Activated T-helper 1 cell treated with anti-CD3 and anti-CD28 coated beads, Interleukin-12 subunit alpha, Interleukin-12 subunit beta, Interleukin-2, Interleukin-4 antibody, amounts not matched to agents 30 ng/mL and 10 ng/mL and 1 ng/mL, durations not matched to agents 14 hours and 24 hours and 36 hours (primary cell): Measurements from ENCODE around the gene SNCB. TPM values are rescaled to one million over a fixed set of nuclear protein-coding genes. Genes with fewer than 3 reads are reported as not detected.

ENCODE experiments used
- DNase-seq: peaks from one replicate; pipeline ENCODE4 v3.0.0; 2021; ENCODE audit warnings: low spot score
- H3K27ac Mint-ChIP-seq: one replicate; pipeline ENCODE4 v1.8.0; 2021; ENCODE audit warnings: mild to moderate bottlenecking, mixed read lengths
- H3K27me3 Mint-ChIP-seq: one replicate; pipeline ENCODE4 v1.8.0; 2022; ENCODE audit warnings: mild to moderate bottlenecking, moderate library complexity, mixed read lengths; ENCODE audit not compliant: insufficient read depth
- H3K36me3 Mint-ChIP-seq: one replicate; pipeline ENCODE4 v1.8.0; 2021; ENCODE audit warnings: low read depth, mixed read lengths
- H3K4me1 Mint-ChIP-seq: one replicate; pipeline ENCODE4 v1.8.0; 2021; ENCODE audit warnings: low read depth, mixed read lengths
- H3K4me3 Mint-ChIP-seq: one replicate; pipeline ENCODE4 v1.8.0; 2021; ENCODE audit warnings: mild to moderate bottlenecking, moderate library complexity, mixed read lengths
- H3K9me3 Mint-ChIP-seq: one replicate; pipeline ENCODE4 v1.8.0; 2021; ENCODE audit warnings: mixed read lengths
- intact Hi-C: fragments of 100-400 bp; cut with micrococcal nuclease; formaldehyde crosslinking; loops from one replicate; pipeline ENCODE4 v1.15.1; 2024
- total RNA-seq: library from RNA; stranded (reverse); gene quantifications from 2 replicates; pipeline ENCODE4 v1.2.3, GENCODE V29; 2022

Gene SNCB
- total RNA-seq, 1 donor from 2014 or later, result not detected

- no peak for DNase-seq
- Mint-ChIP-seq H3K4me3 (peak overlapping the region; percentile 88), H3K27ac (peak overlapping the region; percentile 93), H3K4me1 (peaks cover 38% of the 10 kb centered on the region), H3K27me3 (no peaks in the 10 kb centered on the region), H3K9me3 (no peaks in the 10 kb centered on the region), H3K36me3 (peaks cover 13% of the 10 kb centered on the region)
- intact Hi-C loops, result loop anchor here (2.0 to 5.0 kb wide), 5 partner anchors 71 to 1506 kb away; partner anchors contain the start of genes CLTB, NHP2 and UIMC1
Observed at GRCh38 chr5:176646049-176646706, 15.8 kb upstream of the SNCB start.

GRCh38 chr5:176644878-176645670 is 14.7 kb upstream of the SNCB start:
- H3K4me3 Mint-ChIP-seq, result peak overlapping the region; percentile 5
- H3K9me3 Mint-ChIP-seq, result no peaks in the 10 kb centered on the region
- no peaks in the 10 kb centered on the region for H3K27me3 Mint-ChIP-seq
- peaks cover 8% of the 10 kb centered on the region for H3K36me3 Mint-ChIP-seq
- peaks cover 29% of the 10 kb centered on the region for H3K4me1 Mint-ChIP-seq
- no peak for DNase-seq
- no peak overlapping the region for H3K27ac Mint-ChIP-seq
- intact Hi-C loops, result loop anchor here (5.0 kb wide), 2 partner anchors 228 to 1507 kb away; partner anchors contain the start of genes CLTB and NHP2

GRCh38 chr5:176644294-176644693 is 14.0 kb upstream of the SNCB start:
- Mint-ChIP-seq H3K27me3 (no peaks in the 10 kb centered on the region), H3K36me3 (peaks cover 6% of the 10 kb centered on the region), H3K4me3 (no peak overlapping the region), H3K4me1 (peaks cover 24% of the 10 kb centered on the region), H3K27ac (no peak overlapping the region), H3K9me3 (no peaks in the 10 kb centered on the region)
- intact Hi-C loops, result no loop called here
- no peak for DNase-seq

GRCh38 chr5:176643491-176644219 is 13.3 kb upstream of the SNCB start:
- peaks cover under 1% of the 10 kb centered on the region for H3K36me3 Mint-ChIP-seq
- intact Hi-C loops, result no loop called here
- no peak overlapping the region for H3K27ac Mint-ChIP-seq
- peaks cover 18% of the 10 kb centered on the region for H3K4me1 Mint-ChIP-seq
- no peaks in the 10 kb centered on the region for H3K9me3 Mint-ChIP-seq
- H3K4me3 Mint-ChIP-seq, result no peak overlapping the region
- H3K27me3 Mint-ChIP-seq, result no peaks in the 10 kb centered on the region
- no peak for DNase-seq

- H3K4me3 Mint-ChIP-seq, result no peak overlapping the region
- peaks cover 5% of the 10 kb centered on the region for H3K27me3 Mint-ChIP-seq
- H3K4me1 Mint-ChIP-seq, result peaks cover 13% of the 10 kb centered on the region
- no peaks in the 10 kb centered on the region for H3K9me3 Mint-ChIP-seq
- DNase-seq, result no peak
- intact Hi-C loops, result no loop called here
- no peaks in the 10 kb centered on the region for H3K36me3 Mint-ChIP-seq
- H3K27ac Mint-ChIP-seq, result no peak overlapping the region
Observed at GRCh38 chr5:176642675-176643490, 12.5 kb upstream of the SNCB start.

- no peak overlapping the region for H3K4me3 Mint-ChIP-seq
- no peaks in the 10 kb centered on the region for H3K4me1 Mint-ChIP-seq
- intact Hi-C loops, result no loop called here
- H3K27ac Mint-ChIP-seq, result no peak overlapping the region
- no peak for DNase-seq
- H3K9me3 Mint-ChIP-seq, result no peaks in the 10 kb centered on the region
- no peaks in the 10 kb centered on the region for H3K36me3 Mint-ChIP-seq
- H3K27me3 Mint-ChIP-seq, result peaks cover 18% of the 10 kb centered on the region
Observed at GRCh38 chr5:176640616-176641015, 10.3 kb upstream of the SNCB start.

GRCh38 chr5:176639981-176640380 is 9.6 kb upstream of the SNCB start:
- Mint-ChIP-seq H3K4me3 (no peak overlapping the region), H3K9me3 (no peaks in the 10 kb centered on the region), H3K27ac (no peak overlapping the region), H3K4me1 (no peaks in the 10 kb centered on the region), H3K27me3 (peaks cover 18% of the 10 kb centered on the region), H3K36me3 (no peaks in the 10 kb centered on the region)
- intact Hi-C loops, result no loop called here
- DNase-seq, result no peak

GRCh38 chr5:176639208-176639607 is 8.9 kb upstream of the SNCB start:
- H3K27ac Mint-ChIP-seq, result no peak overlapping the region
- DNase-seq, result no peak
- peaks cover 24% of the 10 kb centered on the region for H3K27me3 Mint-ChIP-seq
- no peaks in the 10 kb centered on the region for H3K36me3 Mint-ChIP-seq
- no peaks in the 10 kb centered on the region for H3K9me3 Mint-ChIP-seq
- no peaks in the 10 kb centered on the region for H3K4me1 Mint-ChIP-seq
- H3K4me3 Mint-ChIP-seq, result no peak overlapping the region
- intact Hi-C loops, result no loop called here

GRCh38 chr5:176638437-176638836 is 8.1 kb upstream of the SNCB start:
- H3K27me3 Mint-ChIP-seq, result peaks cover 32% of the 10 kb centered on the region
- H3K36me3 Mint-ChIP-seq, result no peaks in the 10 kb centered on the region
- no peak overlapping the region for H3K27ac Mint-ChIP-seq
- DNase-seq, result no peak
- H3K9me3 Mint-ChIP-seq, result no peaks in the 10 kb centered on the region
- intact Hi-C loops, result no loop called here
- H3K4me3 Mint-ChIP-seq, result no peak overlapping the region
- peaks cover 7% of the 10 kb centered on the region for H3K4me1 Mint-ChIP-seq

- no peak for DNase-seq
- intact Hi-C loops, result no loop called here
- peaks cover 8% of the 10 kb centered on the region for H3K4me1 Mint-ChIP-seq
- H3K27ac Mint-ChIP-seq, result no peak overlapping the region
- no peaks in the 10 kb centered on the region for H3K36me3 Mint-ChIP-seq
- peaks cover 37% of the 10 kb centered on the region for H3K27me3 Mint-ChIP-seq
- no peak overlapping the region for H3K4me3 Mint-ChIP-seq
- no peaks in the 10 kb centered on the region for H3K9me3 Mint-ChIP-seq
Observed at GRCh38 chr5:176637556-176637955, 7.2 kb upstream of the SNCB start.

- H3K4me3 Mint-ChIP-seq, result no peak overlapping the region
- H3K4me1 Mint-ChIP-seq, result peaks cover 8% of the 10 kb centered on the region
- no peaks in the 10 kb centered on the region for H3K9me3 Mint-ChIP-seq
- intact Hi-C loops, result no loop called here
- H3K27me3 Mint-ChIP-seq, result peaks cover 47% of the 10 kb centered on the region
- H3K27ac Mint-ChIP-seq, result no peak overlapping the region
- H3K36me3 Mint-ChIP-seq, result no peaks in the 10 kb centered on the region
- no peak for DNase-seq
Observed at GRCh38 chr5:176636426-176636825, 6.1 kb upstream of the SNCB start.

- no peak overlapping the region for H3K4me3 Mint-ChIP-seq
- H3K27me3 Mint-ChIP-seq, result peaks cover 70% of the 10 kb centered on the region
- intact Hi-C loops, result no loop called here
Observed at GRCh38 chr5:176633598-176633997, 3.3 kb upstream of the SNCB start.

More at GRCh38 chr5:176633598-176633997, 3.3 kb upstream of the SNCB start:
- no peak for DNase-seq
- Mint-ChIP-seq H3K9me3 (no peaks in the 10 kb centered on the region), H3K36me3 (no peaks in the 10 kb centered on the region), H3K4me1 (peaks cover 14% of the 10 kb centered on the region), H3K27ac (no peak overlapping the region)
